ENCODE data around the gene RAB24.
A peak's percentile ranks its signal among the peaks of the same experiment; 100 is the strongest.
"Not testable (repeated sequence)": the region's sequence is repeated elsewhere in the genome, so short reads cannot be mapped to it uniquely, and the experiment has no call there.

Gene RAB24

GRCh38 chr5:177310332-177310731, 6.8 kb upstream of the RAB24 start:
- DNase-seq, result no peak

- DNase-seq, result peak; percentile 43
Measured at GRCh38 chr5:177309351-177310191, 6.1 kb upstream of the RAB24 start.

GRCh38 chr5:177308740-177309139, 5.2 kb upstream of the RAB24 start:
- no peak for DNase-seq

GRCh38 chr5:177307544-177308363, 4.2 kb upstream of the RAB24 start:
- DNase-seq, result no peak

- DNase-seq, result no peak
Measured at GRCh38 chr5:177306674-177307543, 3.4 kb upstream of the RAB24 start.

- not testable (repeated sequence) for DNase-seq
Measured at GRCh38 chr5:177306103-177306640, 2.7 kb upstream of the RAB24 start.

- no peak for DNase-seq
Measured at GRCh38 chr5:177304392-177305119, 1.0 kb upstream of the RAB24 start.

GRCh38 chr5:177303925-177304391, 439 bp upstream of the RAB24 start:
- no peak for DNase-seq

- DNase-seq, result no peak
Measured at GRCh38 chr5:177302354-177303110, 987 bp downstream of the RAB24 start.

GRCh38 chr5:177301503-177302165, 1.9 kb downstream of the RAB24 start:
- DNase-seq, result peak; percentile 81

- DNase-seq, result no peak
Measured at GRCh38 chr5:177300951-177301350, 2.6 kb downstream of the RAB24 start.

GRCh38 chr5:177300236-177300880, 3.2 kb downstream of the RAB24 start:
- DNase-seq, result no peak

GRCh38 chr5:177299697-177300096, 3.8 kb downstream of the RAB24 start:
- DNase-seq, result no peak

- DNase-seq, result no peak
Measured at GRCh38 chr5:177297922-177298321, 5.6 kb downstream of the RAB24 start.

GRCh38 chr5:177296581-177296980, 6.9 kb downstream of the RAB24 start:
- no peak for DNase-seq

GRCh38 chr5:177295924-177296323, 7.6 kb downstream of the RAB24 start:
- DNase-seq, result no peak

GRCh38 chr5:177294632-177295031, 8.9 kb downstream of the RAB24 start:
- no peak for DNase-seq

- no peak for DNase-seq
Measured at GRCh38 chr5:177293819-177294581, 9.5 kb downstream of the RAB24 start.

GRCh38 chr5:177291735-177292134, 11.8 kb downstream of the RAB24 start:
- DNase-seq, result no peak
